ENCODE data around the gene AGBL2.

GRCh38 chr11:47732271-47732670 lies 17.1 kb upstream of the AGBL2 start:
- TF ChIP-seq EZH2 (IDR thresholded peaks at IDR 0.05; ENCODE audit: borderline replicate concordance, low read depth, low read length, severe bottlenecking) = no peak
- TF ChIP-seq CTCF (IDR thresholded peaks at IDR 0.05; ENCODE audit: borderline replicate concordance, extremely low read depth, low read length, poor library complexity, severe bottlenecking) = no peak
